Cortex of kidney (tissue), 1 donor: ENCODE measurements around the gene XYLT1.

Experiments
- DNase-seq: peaks from one replicate; lab custom pipeline; 2025; lab: John Stamatoyannopoulos, UW

Gene XYLT1

GRCh38 chr16:17374668-17375255 is 96.0 kb downstream of the XYLT1 start:
- DNase-seq, result no peak

GRCh38 chr16:17373533-17373932 is 97.2 kb downstream of the XYLT1 start:
- DNase-seq, result no peak

- DNase-seq, result no peak
Measured at GRCh38 chr16:17372386-17372785, 98.4 kb downstream of the XYLT1 start.

- DNase-seq, result no peak
Measured at GRCh38 chr16:17371299-17371698, 99.5 kb downstream of the XYLT1 start.

- no peak for DNase-seq
Measured at GRCh38 chr16:17370731-17371285, 100.0 kb downstream of the XYLT1 start.

- no peak for DNase-seq
Measured at GRCh38 chr16:17370223-17370707, 100.5 kb downstream of the XYLT1 start.

GRCh38 chr16:17369421-17370222 is 101.1 kb downstream of the XYLT1 start:
- DNase-seq, result no peak

GRCh38 chr16:17368951-17369350 is 101.8 kb downstream of the XYLT1 start:
- no peak for DNase-seq

GRCh38 chr16:17368446-17368845 is 102.3 kb downstream of the XYLT1 start:
- DNase-seq, result no peak

- no peak for DNase-seq
Measured at GRCh38 chr16:17367923-17368322, 102.8 kb downstream of the XYLT1 start.

- DNase-seq, result no peak
Measured at GRCh38 chr16:17367036-17367435, 103.7 kb downstream of the XYLT1 start.

GRCh38 chr16:17366299-17366961 is 104.3 kb downstream of the XYLT1 start:
- no peak for DNase-seq

- no peak for DNase-seq
Measured at GRCh38 chr16:17365591-17366298, 105.0 kb downstream of the XYLT1 start.

- no peak for DNase-seq
Measured at GRCh38 chr16:17365211-17365541, 105.6 kb downstream of the XYLT1 start.

GRCh38 chr16:17364319-17365210 is 106.2 kb downstream of the XYLT1 start:
- DNase-seq, result no peak

- no peak for DNase-seq
Measured at GRCh38 chr16:17362946-17363345, 107.8 kb downstream of the XYLT1 start.

- DNase-seq, result no peak
Measured at GRCh38 chr16:17362183-17362582, 108.6 kb downstream of the XYLT1 start.

- DNase-seq, result no peak
Measured at GRCh38 chr16:17360693-17361122, 110.1 kb downstream of the XYLT1 start.

GRCh38 chr16:17359788-17360390 is 110.9 kb downstream of the XYLT1 start:
- no peak for DNase-seq

- no peak for DNase-seq
Measured at GRCh38 chr16:17358846-17359245, 111.9 kb downstream of the XYLT1 start.

- no peak for DNase-seq
Measured at GRCh38 chr16:17358355-17358754, 112.4 kb downstream of the XYLT1 start.
